Activated naive CD4-positive, alpha-beta T cell treated with anti-CD3 and anti-CD28 coated beads, Interleukin-2, amount 10 ng/mL, durations not matched to agents 7 days and 5 days (primary cell): ENCODE measurements around the gene THUMPD2.
"Not testable (repeated sequence)": the region's sequence is repeated elsewhere in the genome, so short reads cannot be mapped to it uniquely, and the experiment has no call there.

Source experiments
- CTCF ChIA-PET: fragments of 350-600 bp; sonication (Branson Sonifier 250); formaldehyde crosslinking; loops from one replicate; lab custom pipeline; 2021; ENCODE audit warnings: antibody characterized with exemption; lab: Charles Lee
- DNase-seq: peaks from one replicate; pipeline ENCODE4 v3.0.0-alpha.2; 2020
- H3K27ac Mint-ChIP-seq: one replicate; pipeline ENCODE4 v1.8.0; 2021; ENCODE audit warnings: mild to moderate bottlenecking, moderate library complexity, mixed read lengths
- H3K27me3 Mint-ChIP-seq: one replicate; pipeline ENCODE4 v1.8.0; 2021; ENCODE audit warnings: mild to moderate bottlenecking, mixed read lengths
- H3K36me3 Mint-ChIP-seq: one replicate; pipeline ENCODE4 v1.8.0; 2021; ENCODE audit warnings: mixed read lengths
- H3K4me1 Mint-ChIP-seq: one replicate; pipeline ENCODE4 v1.8.0; 2021; ENCODE audit warnings: mixed read lengths
- H3K4me3 Mint-ChIP-seq: one replicate; pipeline ENCODE4 v1.8.0; 2021; ENCODE audit warnings: mild to moderate bottlenecking, moderate library complexity, mixed read lengths
- H3K9me3 Mint-ChIP-seq: one replicate; pipeline ENCODE4 v1.8.0; 2021; ENCODE audit warnings: mixed read lengths

The THUMPD2 gene, protein sequence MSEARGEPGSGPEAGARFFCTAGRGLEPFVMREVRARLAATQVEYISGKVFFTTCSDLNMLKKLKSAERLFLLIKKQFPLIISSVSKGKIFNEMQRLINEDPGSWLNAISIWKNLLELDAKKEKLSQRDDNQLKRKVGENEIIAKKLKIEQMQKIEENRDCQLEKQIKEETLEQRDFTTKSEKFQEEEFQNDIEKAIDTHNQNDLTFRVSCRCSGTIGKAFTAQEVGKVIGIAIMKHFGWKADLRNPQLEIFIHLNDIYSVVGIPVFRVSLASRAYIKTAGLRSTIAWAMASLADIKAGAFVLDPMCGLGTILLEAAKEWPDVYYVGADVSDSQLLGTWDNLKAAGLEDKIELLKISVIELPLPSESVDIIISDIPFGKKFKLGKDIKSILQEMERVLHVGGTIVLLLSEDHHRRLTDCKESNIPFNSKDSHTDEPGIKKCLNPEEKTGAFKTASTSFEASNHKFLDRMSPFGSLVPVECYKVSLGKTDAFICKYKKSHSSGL

DNA sequence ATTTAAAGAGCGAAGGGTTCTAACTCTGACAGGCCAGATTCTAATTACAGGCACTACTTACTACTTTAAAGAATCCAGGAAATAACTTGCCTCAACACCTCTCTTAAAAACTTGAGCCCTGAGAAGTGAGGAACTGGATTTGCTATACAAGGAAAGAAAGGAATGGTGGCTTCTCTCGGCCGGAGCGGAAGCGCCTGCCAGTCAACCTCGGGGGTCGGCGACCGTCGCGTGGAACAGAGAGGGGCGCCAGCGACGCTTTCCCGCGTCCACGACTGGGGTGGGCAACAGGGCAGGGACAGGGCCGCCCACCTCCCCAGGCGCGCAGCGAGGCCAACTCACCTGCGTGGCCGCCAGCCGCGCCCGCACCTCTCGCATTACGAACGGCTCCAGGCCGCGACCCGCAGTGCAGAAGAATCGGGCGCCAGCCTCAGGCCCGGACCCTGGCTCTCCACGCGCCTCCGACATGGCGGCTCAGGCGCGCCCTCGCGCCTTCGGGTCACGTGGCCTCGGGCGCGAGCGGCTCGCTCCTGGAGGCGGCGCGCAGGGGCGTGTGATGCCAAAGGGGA lies at the start of gene THUMPD2:
THUMPD2 (minus strand) TSS at position 484 of the 566 bp plus-strand sequence; CDS start at position 465, 19 bp downstream.
- H3K36me3 Mint-ChIP-seq = peaks cover 15% of the 10 kb centered on the region
- no peaks in the 10 kb centered on the region for H3K27me3 Mint-ChIP-seq
- CTCF ChIA-PET = no interaction called here
- peak; percentile 78 for DNase-seq
- peaks cover 53% of the 10 kb centered on the region for H3K4me1 Mint-ChIP-seq
- H3K4me3 Mint-ChIP-seq = peak within 1 kb of the TSS; percentile 93
- no peaks in the 10 kb centered on the region for H3K9me3 Mint-ChIP-seq
- H3K27ac Mint-ChIP-seq = peak within 1 kb of the TSS; percentile 88

DNA sequence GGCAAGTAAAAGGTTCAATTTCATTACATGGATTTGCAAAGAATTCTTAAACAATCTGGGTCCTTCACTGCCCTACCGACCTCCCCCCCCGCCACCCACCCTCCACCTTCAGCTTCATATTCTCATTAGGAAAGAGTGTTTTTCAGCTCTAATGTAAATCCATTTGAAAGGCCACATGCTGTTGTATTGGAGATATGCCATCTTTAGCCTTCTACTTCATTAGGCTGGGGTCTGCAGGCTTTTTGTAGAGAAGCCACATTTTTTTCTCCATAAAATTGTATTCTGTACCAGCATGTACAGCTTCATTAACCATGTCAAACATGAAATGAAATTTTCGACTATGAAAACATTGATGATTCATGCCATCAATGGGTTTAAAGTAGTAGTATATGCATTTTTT lies 42.8 kb upstream of the THUMPD2 start:
- H3K27ac Mint-ChIP-seq = no peak overlapping the region
- no peaks in the 10 kb centered on the region for H3K27me3 Mint-ChIP-seq
- H3K9me3 Mint-ChIP-seq = no peaks in the 10 kb centered on the region
- H3K4me1 Mint-ChIP-seq = no peaks in the 10 kb centered on the region
- H3K36me3 Mint-ChIP-seq = no peaks in the 10 kb centered on the region
- no peak overlapping the region for H3K4me3 Mint-ChIP-seq
- CTCF ChIA-PET = no interaction called here
- no peak for DNase-seq

DNA sequence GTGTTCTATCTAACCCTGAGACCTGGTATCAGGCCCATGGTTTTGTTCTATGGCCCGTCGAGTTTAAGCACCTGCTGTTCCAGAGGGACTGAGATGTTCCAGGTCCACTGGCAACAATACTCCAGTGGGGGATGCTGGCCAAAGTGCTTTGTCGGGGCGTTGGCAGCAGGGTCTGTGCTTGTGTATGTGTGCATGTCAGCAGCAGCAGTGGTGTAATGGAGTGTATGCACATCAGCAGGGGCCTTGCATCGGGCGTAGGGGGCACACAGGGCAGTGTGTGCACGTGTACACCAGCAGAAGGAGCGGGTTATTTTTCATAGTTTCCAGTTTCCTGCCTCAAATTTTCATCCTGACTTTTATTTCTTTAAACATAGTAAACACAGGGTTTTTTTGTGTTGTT lies 37.8 kb upstream of the THUMPD2 start:
- DNase-seq = no peak
- no peaks in the 10 kb centered on the region for H3K27me3 Mint-ChIP-seq
- H3K4me1 Mint-ChIP-seq = no peaks in the 10 kb centered on the region
- H3K36me3 Mint-ChIP-seq = no peaks in the 10 kb centered on the region
- no peak overlapping the region for H3K27ac Mint-ChIP-seq
- H3K9me3 Mint-ChIP-seq = no peaks in the 10 kb centered on the region
- H3K4me3 Mint-ChIP-seq = no peak overlapping the region
- CTCF ChIA-PET = no interaction called here

DNA sequence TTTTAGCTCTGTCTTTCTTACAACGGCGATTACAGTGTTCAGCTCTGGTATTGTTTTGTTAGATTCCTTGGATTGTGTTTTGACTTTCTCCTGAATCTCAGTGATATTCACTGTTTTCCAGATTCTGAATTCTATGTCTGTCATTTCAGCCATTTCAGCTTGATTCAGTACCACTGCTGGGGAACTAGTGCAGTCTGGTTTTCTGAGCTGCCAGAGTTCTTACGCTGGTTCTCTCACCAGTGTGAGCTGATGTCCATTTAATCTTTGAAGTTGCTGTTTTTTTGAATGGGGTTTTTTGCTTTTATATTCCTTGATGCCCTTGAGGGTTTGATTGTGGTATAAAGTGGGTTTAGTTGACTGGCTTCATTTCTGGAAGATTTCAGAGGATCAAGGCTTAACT lies 37.4 kb upstream of the THUMPD2 start:
- Mint-ChIP-seq H3K27ac (no peak overlapping the region), H3K9me3 (no peaks in the 10 kb centered on the region), H3K36me3 (no peaks in the 10 kb centered on the region), H3K27me3 (no peaks in the 10 kb centered on the region), H3K4me1 (no peaks in the 10 kb centered on the region), H3K4me3 (no peak overlapping the region)
- CTCF ChIA-PET = no interaction called here
- DNase-seq = no peak

DNA sequence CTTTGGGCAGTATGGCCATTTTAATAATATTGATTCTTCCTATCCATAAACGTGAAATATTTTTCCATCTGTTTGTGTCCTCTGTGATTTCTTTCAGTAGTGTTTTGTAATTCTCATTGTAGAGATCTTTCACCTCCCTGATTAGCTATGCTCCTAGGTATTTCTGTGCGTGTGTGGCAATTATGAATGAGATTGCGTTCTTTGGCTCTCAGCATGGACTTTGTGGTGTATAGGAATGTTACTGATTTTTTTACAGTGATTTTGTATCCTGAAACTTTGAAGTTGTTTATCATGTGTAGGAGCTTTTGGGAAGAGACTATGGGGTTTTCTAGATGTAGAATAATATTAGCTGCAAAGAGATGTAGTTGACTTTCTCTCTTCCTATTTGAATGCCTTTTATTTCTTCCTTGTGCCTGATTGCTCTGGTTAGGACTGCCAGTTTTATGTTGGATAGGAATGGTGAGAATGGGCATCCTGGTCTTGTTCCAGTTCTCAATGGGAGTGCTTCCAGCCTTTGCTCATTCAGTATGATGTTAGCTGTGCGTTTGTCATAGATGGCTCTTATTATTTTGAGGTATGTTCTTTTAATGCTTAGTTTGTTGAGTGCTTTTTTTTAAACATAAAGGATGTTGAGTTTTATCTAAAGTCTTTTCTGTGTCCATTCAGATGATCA lies 27.0 kb upstream of the THUMPD2 start:
- H3K4me1 Mint-ChIP-seq = no peaks in the 10 kb centered on the region
- CTCF ChIA-PET = no interaction called here
- peaks cover 12% of the 10 kb centered on the region for H3K9me3 Mint-ChIP-seq
- H3K27ac Mint-ChIP-seq = no peak overlapping the region
- no peaks in the 10 kb centered on the region for H3K36me3 Mint-ChIP-seq
- H3K27me3 Mint-ChIP-seq = no peaks in the 10 kb centered on the region
- no peak for DNase-seq
- H3K4me3 Mint-ChIP-seq = no peak overlapping the region

DNA sequence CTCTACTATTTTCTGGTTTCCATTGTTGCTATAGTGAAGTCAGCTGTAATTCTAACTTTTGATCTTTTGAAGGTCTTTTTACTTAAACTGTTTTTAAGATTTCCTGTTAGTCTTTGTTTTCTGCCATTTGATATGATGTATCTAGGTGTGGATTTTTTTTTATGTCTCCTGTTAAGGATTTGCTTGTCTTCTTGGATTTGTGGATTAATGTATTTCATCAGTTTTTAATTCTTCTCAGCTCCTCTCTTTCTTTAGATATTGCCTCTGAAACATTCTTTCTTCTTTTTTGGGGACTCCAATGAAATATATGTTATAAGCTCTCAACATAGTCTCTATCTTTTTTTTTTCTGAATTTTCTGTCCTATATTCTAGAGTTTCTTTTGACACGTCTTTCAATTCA lies 24.8 kb upstream of the THUMPD2 start:
- no peak overlapping the region for H3K27ac Mint-ChIP-seq
- H3K36me3 Mint-ChIP-seq = no peaks in the 10 kb centered on the region
- peaks cover 12% of the 10 kb centered on the region for H3K9me3 Mint-ChIP-seq
- no peak overlapping the region for H3K4me3 Mint-ChIP-seq
- H3K4me1 Mint-ChIP-seq = no peaks in the 10 kb centered on the region
- DNase-seq = no peak
- CTCF ChIA-PET = no interaction called here
- H3K27me3 Mint-ChIP-seq = no peaks in the 10 kb centered on the region

DNA sequence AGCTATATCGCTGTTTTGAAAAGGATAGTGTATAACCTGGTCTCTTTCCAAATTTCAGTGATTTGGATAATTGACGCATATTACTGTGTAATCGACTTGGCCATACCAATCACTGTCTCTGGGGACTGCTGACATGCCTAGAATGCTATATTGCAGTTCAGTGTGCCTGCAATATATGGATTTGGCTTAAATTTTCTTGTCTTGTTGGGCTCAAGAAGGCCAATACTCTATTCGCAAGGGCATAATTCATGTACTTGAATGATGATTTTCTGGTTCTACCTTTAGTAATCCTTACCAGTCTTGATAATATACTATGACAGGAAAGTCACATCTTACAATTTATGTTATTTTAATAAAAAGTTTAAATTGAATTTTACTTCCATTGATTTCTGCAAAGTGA lies 21.7 kb upstream of the THUMPD2 start:
- Mint-ChIP-seq H3K27ac (no peak overlapping the region), H3K4me1 (no peaks in the 10 kb centered on the region), H3K27me3 (no peaks in the 10 kb centered on the region), H3K36me3 (no peaks in the 10 kb centered on the region), H3K4me3 (no peak overlapping the region), H3K9me3 (peaks cover 9% of the 10 kb centered on the region)
- no peak for DNase-seq
- CTCF ChIA-PET = no interaction called here

DNA sequence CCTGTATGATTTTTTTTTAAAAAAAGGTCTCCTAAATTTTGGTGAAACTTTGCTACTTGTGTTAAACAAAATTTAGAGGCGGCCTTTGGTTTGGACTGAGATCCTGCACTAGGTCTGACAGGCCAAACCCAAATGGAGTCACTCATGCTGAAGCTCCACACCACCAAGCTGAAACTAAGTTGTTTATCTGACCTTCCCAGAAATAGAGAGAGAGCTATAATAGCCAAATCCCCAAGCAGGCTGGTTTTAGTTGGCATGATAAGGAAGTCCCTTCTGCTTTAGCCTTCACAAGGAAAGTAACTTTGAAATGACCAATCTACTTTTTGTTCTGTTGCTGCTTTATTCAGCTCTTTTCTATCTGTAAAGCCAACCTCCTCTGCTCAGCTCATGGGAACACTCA lies 17.1 kb upstream of the THUMPD2 start:
- Mint-ChIP-seq H3K4me1 (no peaks in the 10 kb centered on the region), H3K27me3 (no peaks in the 10 kb centered on the region), H3K9me3 (peaks cover 3% of the 10 kb centered on the region), H3K27ac (no peak overlapping the region), H3K4me3 (no peak overlapping the region), H3K36me3 (no peaks in the 10 kb centered on the region)
- no peak for DNase-seq
- CTCF ChIA-PET = no interaction called here

DNA sequence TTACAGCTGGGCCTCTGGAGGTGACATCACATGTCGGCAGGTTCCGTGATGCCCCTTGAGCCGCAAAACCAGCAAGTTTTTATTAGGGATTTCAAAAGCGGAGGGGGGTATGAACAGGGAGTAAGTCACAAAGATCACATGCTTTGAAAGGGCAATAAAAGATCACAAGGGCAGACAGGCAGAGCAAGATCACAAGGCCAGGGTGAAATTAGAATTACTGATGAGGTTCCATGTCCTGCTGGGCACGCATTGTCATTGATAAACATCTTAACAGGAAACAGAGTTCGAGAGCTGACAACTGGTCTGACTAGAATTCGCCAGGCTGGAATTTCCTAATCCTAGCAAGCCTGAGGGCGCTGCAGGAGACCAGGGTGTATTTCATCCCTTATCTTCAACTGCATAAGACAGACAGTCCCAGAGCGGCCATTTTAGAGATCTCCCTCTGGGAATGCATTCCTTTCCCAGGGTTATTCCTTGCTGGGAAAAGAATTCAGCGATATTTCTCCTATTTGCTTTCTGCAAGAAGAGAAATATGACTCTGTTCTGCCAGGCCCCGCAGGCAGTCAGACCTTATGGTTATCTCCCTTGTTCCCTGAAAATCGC lies 11.3 kb upstream of the THUMPD2 start:
- H3K4me1 Mint-ChIP-seq, H3K27me3 Mint-ChIP-seq, H3K4me3 Mint-ChIP-seq, H3K9me3 Mint-ChIP-seq, H3K27ac Mint-ChIP-seq, H3K36me3 Mint-ChIP-seq, DNase-seq, CTCF ChIA-PET: not testable (repeated sequence)

DNA sequence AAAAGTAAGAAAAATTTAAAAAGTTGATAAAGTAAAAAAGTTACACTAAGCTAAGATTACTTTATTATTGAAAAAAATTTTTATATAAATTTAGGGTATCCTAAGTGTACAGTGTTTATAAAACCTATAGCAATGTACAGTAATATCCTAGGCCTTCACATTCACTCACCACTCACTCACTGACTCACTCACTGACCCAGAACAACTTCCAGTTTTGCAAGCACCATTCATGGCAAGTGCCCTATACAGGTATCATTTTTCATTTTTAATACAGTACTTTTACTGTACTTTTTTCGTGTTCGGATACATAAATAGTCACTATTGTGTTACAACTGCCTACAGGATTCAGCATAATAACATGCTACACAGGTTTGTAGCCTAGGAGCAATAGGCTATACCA lies 8.9 kb upstream of the THUMPD2 start:
- Mint-ChIP-seq H3K4me1 (no peaks in the 10 kb centered on the region), H3K9me3 (peaks cover 8% of the 10 kb centered on the region), H3K4me3 (no peak overlapping the region), H3K36me3 (no peaks in the 10 kb centered on the region), H3K27ac (no peak overlapping the region), H3K27me3 (no peaks in the 10 kb centered on the region)
- no peak for DNase-seq
- CTCF ChIA-PET = no interaction called here

DNA sequence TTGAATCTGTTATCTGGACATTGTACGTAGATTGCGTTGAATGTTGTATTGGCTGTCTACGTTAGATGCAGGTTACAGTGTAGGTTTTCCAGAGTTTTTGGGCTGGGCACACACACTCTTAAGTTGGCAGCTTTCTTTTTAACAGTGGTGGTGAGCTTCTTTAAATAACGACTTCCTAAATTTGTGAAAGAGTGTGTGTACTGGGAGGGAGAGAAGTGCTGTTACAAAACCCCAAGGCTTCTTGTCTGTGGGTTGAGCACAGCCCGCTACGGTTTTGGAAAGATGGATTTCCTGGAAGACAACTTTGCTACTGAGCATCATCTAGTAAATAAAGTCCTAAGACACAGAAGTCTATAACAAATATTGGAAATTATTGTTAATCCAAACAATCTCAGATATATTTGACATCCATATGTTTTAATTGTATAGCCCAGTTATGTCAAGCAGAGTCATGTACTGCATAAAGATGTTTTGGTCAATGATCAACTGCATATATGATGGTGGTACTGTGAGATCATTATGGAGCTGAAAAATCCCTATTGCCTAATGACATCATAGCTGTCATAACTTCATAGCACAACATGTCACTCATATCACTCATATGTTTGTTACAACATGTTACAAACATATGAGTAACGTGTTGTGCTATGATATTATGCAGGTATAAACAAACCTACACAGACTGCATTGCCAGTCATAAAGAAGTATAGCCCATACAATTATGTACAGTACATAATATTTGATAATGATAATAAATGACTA lies 7.9 kb upstream of the THUMPD2 start:
- H3K36me3 Mint-ChIP-seq = no peaks in the 10 kb centered on the region
- no peaks in the 10 kb centered on the region for H3K27me3 Mint-ChIP-seq
- H3K27ac Mint-ChIP-seq = no peak overlapping the region
- DNase-seq = no peak
- H3K9me3 Mint-ChIP-seq = peaks cover 8% of the 10 kb centered on the region
- H3K4me3 Mint-ChIP-seq = no peak overlapping the region
- H3K4me1 Mint-ChIP-seq = no peaks in the 10 kb centered on the region
- CTCF ChIA-PET = no interaction called here

DNA sequence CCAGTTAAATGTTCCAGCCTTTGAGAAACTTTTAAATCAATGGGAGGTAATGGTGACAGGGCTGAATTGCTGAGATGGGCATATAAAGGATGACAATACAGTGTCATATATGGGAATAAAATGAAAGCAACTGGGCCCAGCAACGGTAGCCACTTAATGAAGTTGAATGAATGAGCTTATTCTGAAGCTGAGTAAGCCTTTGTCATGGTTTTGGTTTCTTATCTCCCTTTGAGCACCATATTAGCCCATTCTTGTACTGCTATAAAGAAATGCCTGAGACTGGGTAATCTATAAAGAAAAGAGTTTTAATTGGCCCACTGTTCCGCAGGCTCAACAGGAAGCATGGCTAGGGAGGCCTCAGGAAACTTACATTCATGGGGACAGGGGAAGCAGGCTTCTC lies 3.5 kb upstream of the THUMPD2 start:
- CTCF ChIA-PET = no interaction called here
- DNase-seq = no peak
- H3K4me3 Mint-ChIP-seq = no peak overlapping the region
- peaks cover 6% of the 10 kb centered on the region for H3K36me3 Mint-ChIP-seq
- H3K27me3 Mint-ChIP-seq = no peaks in the 10 kb centered on the region
- peaks cover 33% of the 10 kb centered on the region for H3K4me1 Mint-ChIP-seq
- H3K27ac Mint-ChIP-seq = no peak overlapping the region
- H3K9me3 Mint-ChIP-seq = no peaks in the 10 kb centered on the region

DNA sequence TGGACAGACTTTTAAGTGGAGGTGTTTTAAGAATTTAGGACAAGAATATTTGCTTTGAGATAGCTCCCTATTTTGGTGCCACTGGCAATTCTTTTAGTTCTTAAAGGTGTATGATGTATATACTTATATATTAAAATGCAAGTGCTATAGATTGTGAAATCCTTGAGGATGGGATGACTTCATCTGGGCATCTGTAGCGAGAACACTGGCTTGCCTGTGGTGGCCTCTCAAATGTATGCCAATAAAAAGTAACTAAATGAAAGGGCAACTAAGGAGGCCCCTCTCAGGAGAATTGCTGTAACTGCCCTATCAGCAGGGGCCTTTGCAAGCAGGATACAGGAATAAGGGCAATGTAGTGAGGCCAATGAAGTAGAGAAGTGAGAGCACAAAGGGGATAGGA lies 2.6 kb upstream of the THUMPD2 start:
- DNase-seq = no peak
- no peaks in the 10 kb centered on the region for H3K9me3 Mint-ChIP-seq
- peaks cover 11% of the 10 kb centered on the region for H3K36me3 Mint-ChIP-seq
- CTCF ChIA-PET = no interaction called here
- no peak overlapping the region for H3K27ac Mint-ChIP-seq
- H3K4me3 Mint-ChIP-seq = no peak overlapping the region
- H3K4me1 Mint-ChIP-seq = peaks cover 40% of the 10 kb centered on the region
- no peaks in the 10 kb centered on the region for H3K27me3 Mint-ChIP-seq
